T-helper 9 cell (primary cell): ENCODE results near the gene MAP1LC3B2.
"Not testable (repeated sequence)": the region's sequence is repeated elsewhere in the genome, so short reads cannot be mapped to it uniquely, and the experiment has no call there.

Experiments
- DNase-seq: peaks from one replicate; pipeline ENCODE4 v3.0.0-alpha.2; 2020

The MAP1LC3B2 gene

DNA sequence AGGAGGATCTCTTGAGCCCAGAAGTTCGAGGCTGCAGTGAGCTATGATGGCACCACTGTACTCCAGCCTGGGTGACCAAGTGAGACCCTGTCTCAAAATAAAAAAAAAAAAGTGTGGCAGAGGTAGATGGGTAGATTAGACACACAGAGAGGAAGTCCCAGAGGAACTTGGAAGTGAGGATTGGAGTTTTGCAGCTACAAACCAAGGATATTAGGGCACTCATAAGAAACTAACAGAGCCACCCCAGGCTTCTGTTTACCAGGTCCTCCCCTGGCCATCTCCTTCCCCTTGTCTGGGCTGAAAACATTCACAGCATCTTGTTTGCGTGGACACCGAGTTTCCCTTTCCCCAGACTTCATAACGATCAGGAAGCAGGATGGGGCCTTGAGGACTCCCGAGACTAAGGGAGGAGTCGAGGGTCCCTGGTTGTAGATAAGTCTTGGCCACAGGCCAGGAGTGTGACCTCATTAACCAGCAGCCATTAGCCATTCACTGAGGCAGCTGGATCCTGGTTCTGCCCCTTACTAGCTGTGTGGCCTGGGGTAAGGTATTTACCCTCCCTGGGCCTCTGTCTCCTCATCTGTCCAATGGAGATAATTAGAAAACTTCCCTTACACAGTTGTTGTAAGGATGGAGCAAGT is 2.1 kb downstream of the MAP1LC3B2 start:
- no peak for DNase-seq

DNA sequence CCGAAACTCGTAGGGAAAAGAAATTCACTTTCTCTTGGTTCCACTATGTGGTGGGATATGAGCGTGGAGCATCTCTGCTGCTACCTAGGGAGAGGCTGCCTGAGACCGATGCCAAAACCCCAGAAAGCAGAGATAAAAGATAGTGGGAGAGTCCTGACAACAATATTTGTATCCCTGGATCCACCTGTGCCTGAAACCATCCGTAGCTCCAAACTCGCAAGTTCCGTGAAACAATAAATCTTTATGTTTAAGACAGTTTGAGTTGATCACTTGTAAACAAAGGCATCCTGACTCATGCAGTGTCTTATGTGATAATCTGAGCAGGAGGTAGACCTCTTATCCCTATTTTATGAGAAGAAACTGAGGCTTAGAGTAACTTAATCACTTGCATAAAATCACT is 2.9 kb downstream of the MAP1LC3B2 start:
- DNase-seq: no peak

DNA sequence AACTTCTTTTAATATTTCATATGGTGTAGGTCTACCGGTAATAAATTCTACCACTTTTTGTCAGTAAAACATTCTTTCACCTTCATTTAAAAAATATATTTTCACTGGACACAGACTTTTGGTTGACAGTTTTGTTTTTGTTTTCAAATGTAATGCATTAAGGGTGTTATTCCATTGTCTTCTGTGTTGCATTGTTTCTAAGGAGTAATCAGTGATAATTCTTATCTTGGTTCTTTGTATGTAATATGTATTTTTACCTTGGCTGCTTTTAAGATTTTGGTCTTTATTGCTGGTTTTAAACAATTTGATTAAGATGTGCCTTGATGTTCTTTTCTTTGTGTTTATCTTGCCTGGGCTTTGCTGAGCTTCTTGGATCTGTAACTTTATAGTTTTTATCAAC is 4.1 kb downstream of the MAP1LC3B2 start:
- DNase-seq: no peak

DNA sequence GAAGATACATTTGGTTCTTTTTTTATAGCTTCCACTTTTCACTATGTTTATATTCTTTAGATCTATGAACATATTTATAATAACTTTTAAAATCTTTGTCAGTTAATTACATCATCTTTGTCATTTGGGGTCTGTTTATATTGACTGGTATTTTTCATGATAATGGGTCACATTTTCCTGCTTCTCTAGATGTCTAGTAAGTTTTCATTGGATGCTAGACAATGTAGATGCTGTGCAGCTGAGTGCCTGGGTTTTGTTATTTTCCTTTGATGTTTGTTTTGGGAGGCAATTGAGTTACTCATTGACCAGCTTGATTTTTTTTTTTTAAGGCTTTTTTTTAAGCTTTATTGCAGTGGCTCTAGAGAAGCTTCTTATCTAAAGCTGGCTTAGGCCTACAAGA is 4.9 kb downstream of the MAP1LC3B2 start:
- no peak for DNase-seq

DNA sequence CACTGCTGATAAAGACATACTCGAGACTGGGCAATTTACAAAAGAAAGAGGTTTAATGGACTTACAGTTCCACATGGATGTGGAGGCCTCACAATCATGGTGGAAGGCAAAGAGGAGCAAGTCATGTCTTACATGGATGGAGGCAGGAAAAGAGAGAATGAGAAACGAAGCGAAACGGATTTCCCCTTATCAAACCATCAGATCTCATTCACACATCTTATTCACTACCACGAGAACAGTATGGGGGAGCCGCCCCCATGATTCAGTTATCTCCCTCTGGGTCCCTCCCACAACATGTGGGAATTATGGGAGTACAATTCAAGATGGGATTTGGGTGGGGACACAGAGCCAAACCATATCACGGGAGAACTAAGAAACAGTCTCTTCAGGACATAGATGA is 6.0 kb downstream of the MAP1LC3B2 start:
- DNase-seq: not testable (repeated sequence)

DNA sequence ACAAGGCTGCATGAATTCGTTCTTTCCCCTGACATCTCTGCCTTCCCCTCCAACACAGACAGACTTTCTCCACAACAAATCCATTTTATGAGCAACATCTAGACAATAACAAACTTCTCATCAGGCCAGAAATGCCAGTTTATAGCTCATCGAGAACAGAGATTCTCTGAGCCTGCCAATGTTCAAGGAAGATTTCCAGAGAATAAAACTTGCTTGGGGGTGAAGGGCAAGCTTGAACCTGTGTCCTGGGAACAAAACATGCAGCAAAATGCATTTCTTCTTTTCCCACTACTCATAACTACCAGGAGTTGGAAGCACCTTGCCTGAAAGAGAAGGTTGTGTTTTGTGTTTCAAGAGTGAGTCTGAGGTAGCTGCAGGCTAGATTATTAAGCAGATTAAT is 6.8 kb downstream of the MAP1LC3B2 start:
- no peak for DNase-seq

DNA sequence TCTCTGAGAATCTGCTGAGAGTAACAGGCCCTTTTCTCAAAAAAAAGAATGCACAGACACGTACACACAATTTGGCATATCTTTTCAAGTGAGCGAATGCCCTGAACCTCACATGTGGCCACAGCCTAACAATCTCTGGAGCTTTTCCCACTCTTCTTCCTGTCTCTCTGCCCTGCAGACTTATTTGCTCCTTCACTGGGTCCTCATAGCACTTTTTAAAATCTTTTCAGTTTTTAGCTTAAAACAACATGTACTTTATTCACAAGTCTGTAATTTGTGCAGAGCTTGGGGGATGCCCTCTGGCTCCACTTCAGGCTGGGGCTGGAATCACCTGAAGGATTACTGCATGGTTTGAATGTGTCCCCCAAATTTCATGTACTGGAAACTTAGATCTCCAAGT is 9.0 kb downstream of the MAP1LC3B2 start:
- DNase-seq: no peak

DNA sequence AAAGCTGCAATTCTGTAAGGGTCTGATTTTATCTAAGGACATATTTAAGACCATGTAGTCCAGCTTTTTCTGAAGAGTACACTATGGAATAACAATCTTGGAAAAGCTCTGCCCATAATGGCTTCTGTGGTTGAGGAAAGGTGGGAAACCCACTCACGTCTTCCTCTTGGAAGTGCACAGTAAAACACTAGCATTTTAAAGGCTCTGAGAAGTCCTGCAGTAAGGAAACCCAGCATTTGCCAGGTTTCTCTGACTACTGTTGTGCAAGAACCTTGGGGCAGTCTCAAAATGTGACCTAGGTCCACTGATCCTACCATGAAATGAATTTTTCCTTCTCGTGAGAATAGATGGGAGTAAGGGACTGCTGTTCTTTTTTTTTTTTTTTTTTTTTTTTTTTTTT is 11.9 kb downstream of the MAP1LC3B2 start:
- DNase-seq: no peak

DNA sequence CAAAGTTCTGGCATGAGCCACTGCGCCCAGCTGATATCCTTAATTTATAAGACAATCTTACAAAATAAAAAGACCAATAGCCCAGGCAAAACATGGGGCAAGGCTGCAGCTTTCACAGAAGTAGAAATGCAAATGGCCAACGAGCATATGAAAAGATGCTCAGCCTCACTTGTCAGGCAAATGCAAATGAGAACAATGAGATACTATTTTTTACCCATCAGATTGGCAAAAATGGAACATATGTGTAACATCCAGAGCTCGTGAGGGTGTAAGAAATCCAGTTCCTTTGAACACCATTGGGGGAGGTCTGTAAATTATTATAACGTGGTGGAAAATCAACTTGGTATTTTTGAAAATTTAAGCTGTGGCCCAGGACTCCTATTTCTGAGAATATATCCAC is 14.6 kb downstream of the MAP1LC3B2 start:
- no peak for DNase-seq

DNA sequence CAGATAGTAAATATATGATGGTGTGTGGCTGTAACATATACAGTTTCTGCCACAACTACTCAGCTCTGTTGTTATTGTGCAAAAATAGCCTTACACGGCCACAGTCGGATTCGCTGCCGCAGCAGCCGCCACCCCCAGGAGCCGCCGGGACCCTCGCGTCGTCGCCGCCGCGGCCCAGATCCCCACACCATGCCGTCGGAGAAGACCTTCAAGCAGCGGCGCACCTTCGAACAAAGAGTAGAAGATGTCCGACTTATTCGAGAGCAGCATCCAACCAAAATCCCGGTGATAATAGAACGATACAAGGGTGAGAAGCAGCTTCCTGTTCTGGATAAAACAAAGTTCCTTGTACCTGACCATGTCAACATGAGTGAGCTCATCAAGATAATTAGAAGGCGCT is 16.6 kb downstream of the MAP1LC3B2 start:
- DNase-seq: not testable (repeated sequence)

DNA sequence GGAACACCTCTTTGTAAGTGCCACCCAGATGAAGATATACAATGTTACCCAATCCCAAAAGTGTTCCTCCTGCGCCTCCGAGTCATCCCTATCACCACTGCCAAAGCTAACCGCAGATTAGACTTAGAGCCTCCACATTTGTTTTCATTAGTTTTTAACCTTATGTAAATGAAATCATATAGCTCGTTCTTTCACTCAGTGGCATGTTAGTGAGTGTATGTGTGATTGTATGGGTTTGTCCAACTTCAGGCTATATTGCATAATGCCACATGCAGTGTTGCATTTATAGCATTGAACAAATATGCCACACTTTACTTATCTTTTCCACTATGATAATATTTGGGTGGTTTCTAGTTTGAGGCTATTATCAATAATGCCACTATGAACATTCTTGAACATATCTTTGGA is 18.0 kb downstream of the MAP1LC3B2 start:
- no peak for DNase-seq

DNA sequence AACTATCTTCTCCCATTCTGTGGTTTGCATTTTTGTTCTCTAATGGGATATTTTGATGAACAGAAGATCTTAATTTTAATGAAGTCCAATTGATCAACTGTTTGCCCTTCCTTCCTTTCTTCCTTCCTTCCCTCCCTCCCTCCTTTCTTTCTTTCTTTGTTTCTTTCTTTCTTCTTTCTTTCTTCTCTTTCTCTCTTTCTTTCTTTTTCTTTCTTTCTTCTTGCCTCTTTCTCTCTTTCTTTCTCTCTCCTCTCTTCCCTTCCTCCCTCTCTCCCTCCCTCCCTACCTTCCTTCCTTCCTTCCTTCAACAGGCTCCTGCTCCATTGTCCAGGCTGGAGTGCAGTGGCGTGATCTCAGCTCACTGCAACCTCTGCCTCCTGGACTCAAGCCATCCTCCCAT is 18.9 kb downstream of the MAP1LC3B2 start:
- no peak for DNase-seq

DNA sequence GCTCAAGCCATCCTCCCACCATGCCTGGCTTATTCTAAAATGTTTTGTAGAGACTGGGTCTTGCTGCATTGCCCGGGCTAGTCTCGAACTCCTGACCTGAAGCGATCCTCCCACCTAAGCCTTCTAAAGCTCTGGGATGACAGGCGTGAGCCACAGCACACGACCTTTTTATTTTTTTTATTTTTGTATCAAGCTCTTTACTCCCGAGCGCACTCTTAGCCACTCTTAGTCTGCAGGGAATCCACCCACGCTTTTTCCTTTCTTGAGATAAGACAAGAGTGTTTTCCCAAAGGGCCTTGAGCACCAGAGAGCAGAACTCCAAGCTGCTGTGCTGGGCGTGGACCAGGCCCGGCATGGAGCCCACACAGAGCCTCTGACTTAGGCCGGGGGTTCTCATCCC is 23.4 kb downstream of the MAP1LC3B2 start:
- DNase-seq: no peak

DNA sequence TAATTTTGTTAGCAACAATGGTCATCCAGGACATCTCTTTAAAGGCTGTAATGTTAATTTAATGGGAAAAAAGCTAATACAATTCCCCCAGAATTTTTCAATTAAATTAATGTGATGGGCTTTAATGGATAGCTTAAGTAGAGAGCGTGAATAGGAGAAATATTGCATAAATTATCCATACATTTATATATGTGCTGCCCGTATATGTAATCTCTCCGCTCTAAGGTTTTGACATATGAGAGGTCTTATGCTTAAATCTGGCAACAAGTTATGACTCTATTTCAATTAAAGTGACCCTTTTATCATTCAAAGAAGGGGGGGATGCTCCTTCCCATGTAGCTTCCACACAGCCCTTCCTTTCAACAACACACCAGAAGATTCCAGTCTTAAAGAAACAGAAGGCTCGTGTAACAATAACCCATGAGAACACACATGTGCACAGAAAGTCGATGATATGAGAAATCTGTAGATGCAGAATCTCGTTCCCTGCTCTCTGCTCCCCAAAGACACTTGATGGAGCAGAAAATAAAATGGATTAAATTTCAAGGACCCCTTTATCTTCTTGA is 24.0 kb downstream of the MAP1LC3B2 start:
- no peak for DNase-seq

DNA sequence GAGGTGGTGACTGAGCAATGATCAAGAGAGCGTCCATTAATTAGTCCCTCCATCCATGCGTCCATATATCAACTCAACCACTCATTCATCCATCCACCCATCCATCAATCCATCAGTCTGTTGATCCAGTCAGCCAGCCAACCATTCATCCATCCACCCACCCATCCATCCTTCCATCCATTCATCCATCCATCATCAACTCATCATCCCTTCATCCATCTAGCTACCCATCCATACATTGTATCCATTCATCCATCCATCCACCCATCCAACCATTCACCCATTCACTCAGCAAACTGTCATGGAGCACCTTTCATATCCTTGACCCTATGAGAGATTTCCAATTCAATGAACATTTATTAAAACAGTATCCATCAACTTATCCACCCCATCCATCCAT is 28.1 kb downstream of the MAP1LC3B2 start:
- DNase-seq: no peak

DNA sequence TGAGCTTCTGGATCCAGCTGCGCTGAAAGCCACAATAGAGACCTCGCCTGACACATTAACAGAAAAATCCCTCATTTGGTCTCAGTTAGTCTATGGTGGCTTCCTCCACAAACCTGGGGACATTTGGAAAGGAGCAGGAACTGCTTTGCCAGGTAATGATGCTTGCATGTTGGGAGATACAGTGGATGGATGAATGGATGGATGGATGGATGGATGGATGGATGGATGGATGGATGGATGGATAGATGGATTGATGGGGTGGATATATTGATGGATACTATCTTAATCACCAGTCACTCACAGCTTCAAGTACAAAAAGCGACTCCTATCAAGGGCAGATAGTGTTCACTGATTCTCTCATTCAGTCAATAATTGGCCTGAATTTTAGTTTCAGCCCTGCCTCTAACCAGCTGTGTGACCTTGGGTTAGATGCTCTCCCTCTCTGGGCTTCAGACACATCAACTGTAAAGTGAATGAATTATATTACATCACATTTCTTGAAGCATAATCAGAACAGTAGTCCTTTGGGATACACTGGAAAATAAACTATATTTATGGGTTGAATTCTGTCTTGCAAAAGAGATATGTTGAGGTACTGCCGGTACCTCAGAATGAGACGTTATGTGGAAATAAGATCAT is 29.3 kb downstream of the MAP1LC3B2 start:
- DNase-seq: no peak

DNA sequence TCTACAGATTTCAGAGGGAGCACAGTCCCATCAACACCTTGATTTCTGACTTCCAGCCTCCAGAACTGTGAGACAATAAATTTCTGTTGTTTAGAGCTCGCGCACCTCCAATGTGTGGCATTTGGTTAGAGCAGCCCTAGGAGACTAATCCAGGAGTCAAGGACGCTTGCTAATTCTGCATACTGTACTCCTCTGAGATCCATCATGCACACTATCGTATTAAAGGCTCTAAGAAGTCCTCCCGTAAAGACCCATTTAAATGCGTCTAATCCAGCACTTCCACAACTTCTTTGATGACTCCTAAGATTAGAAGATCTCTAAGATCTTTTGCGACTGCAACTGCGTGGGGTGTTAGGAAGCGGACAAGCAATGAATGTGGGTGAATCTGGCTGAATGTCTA is 30.4 kb downstream of the MAP1LC3B2 start:
- no peak for DNase-seq

DNA sequence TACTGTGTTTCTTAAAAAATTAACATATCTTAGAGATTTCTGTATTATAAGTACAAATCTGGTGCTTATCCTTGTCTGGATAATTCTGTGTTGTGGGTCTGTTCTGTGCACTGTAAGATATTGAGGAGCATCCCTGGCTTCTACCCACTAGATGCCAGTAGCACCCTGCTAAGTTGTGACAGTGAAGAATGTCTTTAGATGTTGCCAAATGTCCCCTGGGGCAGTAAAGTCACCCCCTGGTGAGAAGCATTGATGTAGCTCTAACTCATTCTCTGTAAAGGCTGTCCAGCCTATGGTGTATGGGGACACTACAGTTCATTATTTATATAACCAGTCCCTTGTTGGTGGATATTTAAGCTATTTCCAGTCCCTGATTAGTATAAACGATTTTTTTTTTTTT is 31.4 kb downstream of the MAP1LC3B2 start:
- no peak for DNase-seq

DNA sequence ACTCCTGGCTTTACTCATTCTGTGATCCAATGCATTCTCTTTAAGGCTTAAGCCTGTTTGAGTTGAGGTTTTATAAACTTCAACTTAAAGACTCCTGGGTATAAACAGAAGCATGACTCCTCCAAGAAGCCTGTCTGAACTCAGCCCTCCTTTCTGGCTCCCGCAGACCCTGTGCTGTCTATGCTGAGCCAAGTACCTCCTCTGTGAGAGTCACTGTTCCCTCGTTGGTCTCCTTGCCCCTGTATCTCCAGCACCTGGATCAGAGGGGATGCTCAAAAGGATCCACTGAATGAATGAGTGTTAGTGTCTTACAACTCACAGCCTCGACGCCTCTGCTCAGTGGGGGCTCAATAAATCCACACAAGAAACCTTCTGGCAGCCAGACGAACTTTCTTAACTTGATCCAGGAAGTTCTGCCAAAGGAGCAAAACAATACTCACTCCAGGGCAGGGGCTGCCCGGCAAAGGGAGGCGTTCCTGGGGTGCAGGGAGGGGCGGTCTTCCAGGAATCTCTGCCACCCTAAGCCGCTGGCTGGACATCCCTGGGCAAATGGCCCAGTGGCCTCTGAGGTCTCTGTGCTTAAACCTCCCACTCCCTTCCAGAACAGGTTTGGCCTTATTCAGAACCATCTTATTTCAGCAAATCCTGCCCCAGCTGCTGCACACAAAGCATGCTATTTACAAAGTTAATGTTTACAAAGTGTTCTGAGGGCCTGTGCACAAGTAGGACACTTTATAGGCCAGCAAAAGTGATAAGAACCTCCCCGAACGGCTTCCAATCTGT is 32.9 kb downstream of the MAP1LC3B2 start:
- no peak for DNase-seq

DNA sequence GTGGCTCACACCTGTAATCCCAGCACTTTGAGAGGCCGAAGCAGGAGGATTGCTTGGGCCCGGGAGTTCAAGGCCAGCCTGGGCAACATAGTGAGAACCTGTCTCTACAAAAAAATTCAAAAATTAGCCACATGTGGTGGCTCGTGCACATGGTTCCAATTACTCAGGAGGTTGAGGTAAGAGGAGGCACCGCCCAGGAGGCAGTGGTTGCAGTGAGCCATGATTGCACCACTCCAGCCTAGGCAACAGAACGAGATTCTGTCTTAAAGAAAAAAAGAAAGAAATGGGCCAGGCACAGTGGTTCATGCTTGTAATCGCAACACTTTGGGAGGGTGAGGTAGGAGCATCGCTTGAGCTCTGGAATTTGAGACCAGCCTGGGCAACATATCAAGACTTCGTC is 33.5 kb downstream of the MAP1LC3B2 start:
- no peak for DNase-seq

DNA sequence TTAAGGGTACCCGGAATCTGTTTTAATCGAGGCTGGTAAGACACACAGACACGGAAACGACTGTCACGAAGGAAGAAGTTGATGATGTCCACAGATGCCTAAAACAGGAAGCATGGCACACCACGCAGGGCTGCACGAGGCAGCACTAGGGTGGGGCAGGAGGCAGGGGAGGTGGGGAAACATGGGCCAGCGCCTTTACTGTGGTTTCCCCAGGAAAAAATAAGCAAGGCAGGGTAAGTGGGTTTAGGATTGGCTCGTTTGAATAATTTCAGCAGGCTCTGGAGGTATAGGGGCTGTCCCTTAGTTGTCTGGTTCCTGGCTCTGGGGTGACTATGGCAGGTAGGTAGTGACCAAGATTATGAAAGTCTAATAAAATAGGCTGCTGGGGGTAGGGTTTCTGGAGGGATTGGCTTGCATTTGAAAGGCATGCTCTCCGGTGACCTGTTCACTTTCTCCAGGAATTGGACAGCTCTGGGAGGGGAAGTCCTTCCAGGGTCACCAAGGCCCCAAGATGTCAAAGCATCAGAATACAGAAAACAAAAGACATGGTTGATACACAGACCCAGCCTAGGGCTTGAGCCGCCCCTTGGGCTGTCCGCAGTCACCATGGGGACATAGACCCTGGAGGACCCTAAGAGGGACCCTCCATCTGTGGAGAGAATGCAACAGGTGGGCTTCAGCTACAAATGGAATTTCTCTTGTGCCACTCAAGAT is 35.3 kb downstream of the MAP1LC3B2 start:
- no peak for DNase-seq

DNA sequence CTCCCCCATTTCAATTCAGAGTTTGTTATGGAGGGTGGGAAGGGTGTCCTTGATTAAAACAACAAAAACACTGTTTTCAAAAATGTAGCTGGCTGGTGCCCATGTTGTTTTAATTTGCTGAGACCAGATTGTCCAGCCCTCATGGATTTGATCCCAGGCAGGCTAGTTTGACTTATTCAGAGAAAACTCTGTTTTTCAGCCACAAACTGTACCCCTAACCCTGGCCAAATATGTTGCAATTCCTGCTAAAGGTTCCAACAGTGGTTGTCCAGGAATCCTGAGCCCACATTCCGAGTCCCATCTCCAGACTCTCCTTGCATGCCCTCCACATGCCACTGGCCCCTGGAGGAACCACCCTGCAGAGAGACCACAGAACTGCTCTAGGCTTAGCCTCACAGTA is 36.0 kb downstream of the MAP1LC3B2 start:
- no peak for DNase-seq

DNA sequence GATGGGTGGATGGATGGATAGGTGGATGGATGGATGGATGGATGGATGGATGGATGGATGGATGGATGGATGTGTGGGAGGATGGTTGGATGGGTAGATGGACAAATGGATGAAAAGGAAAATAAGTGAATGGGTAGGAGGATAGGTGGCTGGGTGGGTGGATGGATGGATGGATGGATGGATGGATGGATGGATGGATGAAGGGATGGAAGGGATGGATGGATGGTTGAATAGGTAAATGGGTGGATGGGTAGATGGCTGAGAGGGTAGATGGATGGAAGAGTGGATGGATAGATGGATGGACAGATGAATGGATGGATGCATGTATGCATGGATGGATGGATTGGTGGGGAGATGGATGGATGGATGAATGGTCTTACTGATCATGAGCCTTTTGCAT is 36.5 kb downstream of the MAP1LC3B2 start:
- no peak for DNase-seq
